H9 (cell line): ENCODE measurements around the gene NAV1. TPM values are rescaled to one million over a fixed set of nuclear protein-coding genes. Genes with fewer than 3 reads are reported as not detected.

Experiments used
- DNase-seq: peaks from one replicate; pipeline ENCODE4 v3.0.0-alpha.2; 2017
- H2AFZ ChIP-seq: one replicate; pipeline ENCODE4 v1.6.1; 2013; ENCODE audit warnings: mild to moderate bottlenecking, low read length, control low read depth, moderate library complexity
- H2AK5ac ChIP-seq: 2 replicates; pipeline ENCODE4 v1.6.1; 2013; ENCODE audit warnings: low read length, control low read depth, mixed read lengths; ENCODE audit not compliant: insufficient read length
- H2BK120ac ChIP-seq: one replicate; pipeline ENCODE4 v1.6.1; 2013; ENCODE audit warnings: low read depth, mild to moderate bottlenecking, low read length, control low read depth, inconsistent platforms; ENCODE audit not compliant: poor library complexity, severe bottlenecking
- H2BK12ac ChIP-seq: 2 replicates; pipeline ENCODE4 v1.6.1; 2013; ENCODE audit warnings: low read length, control low read depth, mixed read lengths, low read depth; ENCODE audit not compliant: insufficient read length
- H2BK15ac ChIP-seq: 2 replicates; pipeline ENCODE4 v1.6.1; 2013; ENCODE audit warnings: low read depth, low read length, control low read depth
- H2BK20ac ChIP-seq: one replicate; pipeline ENCODE4 v1.6.1; 2013; ENCODE audit warnings: low read depth, mild to moderate bottlenecking, low read length, control low read depth, inconsistent platforms; ENCODE audit not compliant: poor library complexity, severe bottlenecking
- H2BK5ac ChIP-seq: 2 replicates; pipeline ENCODE4 v1.6.1; 2013; ENCODE audit warnings: low read length, control low read depth, mixed read lengths; ENCODE audit not compliant: insufficient read length
- H3K14ac ChIP-seq: 2 replicates; pipeline ENCODE4 v1.6.1; 2013; ENCODE audit warnings: low read length, control low read depth; ENCODE audit not compliant: insufficient read depth
- H3K18ac ChIP-seq: 2 replicates; pipeline ENCODE4 v1.6.1; 2013; ENCODE audit warnings: low read depth, mild to moderate bottlenecking, mixed read lengths, low read length, control low read depth; ENCODE audit not compliant: insufficient read length
- H3K23ac ChIP-seq: 2 replicates; pipeline ENCODE4 v1.6.1; 2013; ENCODE audit warnings: low read length, control low read depth, mixed read lengths, low read depth; ENCODE audit not compliant: insufficient read length
- H3K23me2 ChIP-seq: 2 replicates; pipeline ENCODE4 v1.6.1; 2013; ENCODE audit warnings: low read depth, mild to moderate bottlenecking, mixed read lengths, low read length, control low read depth; ENCODE audit not compliant: insufficient read length, poor library complexity, severe bottlenecking
- H3K27ac ChIP-seq: 2 replicates; pipeline ENCODE4 v1.5.1; 2013; ENCODE audit warnings: low read length, control low read depth, mixed read lengths, low read depth; ENCODE audit not compliant: insufficient read length
- H3K27me3 ChIP-seq: 2 replicates; pipeline ENCODE4 v1.6.1; 2013; ENCODE audit warnings: low read length, control low read depth, inconsistent platforms; ENCODE audit not compliant: insufficient read depth
- H3K4ac ChIP-seq: 2 replicates; pipeline ENCODE4 v1.6.1; 2013; ENCODE audit warnings: low read depth, mild to moderate bottlenecking, control low read depth, inconsistent platforms, low read length, moderate library complexity
- H3K4me1 ChIP-seq: 2 replicates; pipeline ENCODE4 v1.6.1; 2013; ENCODE audit warnings: low read length, control low read depth, inconsistent platforms; ENCODE audit not compliant: insufficient read depth
- H3K4me2 ChIP-seq: 2 replicates; pipeline ENCODE4 v1.6.1; 2013; ENCODE audit warnings: low read length, control low read depth, mixed read lengths; ENCODE audit not compliant: insufficient read length, insufficient read depth
- H3K56ac ChIP-seq: 2 replicates; pipeline ENCODE4 v1.6.1; 2013; ENCODE audit warnings: low read depth, mild to moderate bottlenecking, mixed read lengths, low read length, control low read depth; ENCODE audit not compliant: insufficient read length
- H3K79me1 ChIP-seq: 2 replicates; pipeline ENCODE4 v1.6.1; 2013; ENCODE audit warnings: low read depth, mild to moderate bottlenecking, moderate library complexity, low read length, control low read depth, inconsistent platforms; ENCODE audit not compliant: insufficient read depth, poor library complexity, severe bottlenecking
- H3K79me2 ChIP-seq: 2 replicates; pipeline ENCODE4 v1.6.1; 2013; ENCODE audit warnings: low read length, control low read depth, inconsistent platforms; ENCODE audit not compliant: insufficient read depth
- H3K9ac ChIP-seq: 2 replicates; pipeline ENCODE4 v1.6.1; 2013; ENCODE audit warnings: low read length, control low read depth, mixed read lengths; ENCODE audit not compliant: insufficient read length; ENCODE audit errors: extremely low read depth
- H3K9me3 ChIP-seq: one replicate; pipeline ENCODE4 v1.6.1; 2013; ENCODE audit warnings: low read depth, low read length, inconsistent platforms; ENCODE audit not compliant: control insufficient read depth
- H3T11ph ChIP-seq: one replicate; pipeline ENCODE4 v1.6.1; 2013; ENCODE audit warnings: mild to moderate bottlenecking, low read length, control low read depth, inconsistent platforms
- H4K20me1 ChIP-seq: one replicate; pipeline ENCODE4 v1.6.1; 2013; ENCODE audit not compliant: control insufficient read depth, insufficient read length, insufficient read depth
- H4K5ac ChIP-seq: 2 replicates; pipeline ENCODE4 v1.6.1; 2013; ENCODE audit warnings: low read depth, mild to moderate bottlenecking, mixed read lengths, low read length, control low read depth; ENCODE audit not compliant: insufficient read length
- H4K8ac ChIP-seq: replicated peaks from 2 replicates; pipeline ENCODE4 v1.6.1; 2013; ENCODE audit warnings: low read length, control low read depth, mixed read lengths, low read depth; ENCODE audit not compliant: insufficient read length
- H4K91ac ChIP-seq: 2 replicates; pipeline ENCODE4 v1.6.1; 2013; ENCODE audit warnings: low read depth, mild to moderate bottlenecking, moderate library complexity, mixed read lengths, low read length, control low read depth; ENCODE audit not compliant: insufficient read length
- H3K27ac Mint-ChIP-seq, 3 experiments: 2 replicates in 2 of 3; 3 replicates in 1 of 3; pipeline ENCODE4 v1.8.0; 2020 to 2021; ENCODE audit warnings: mixed read lengths in 3 of 3, mild to moderate bottlenecking in 1 of 3, moderate library complexity in 1 of 3
- H3K27me3 Mint-ChIP-seq: 2 replicates; pipeline ENCODE4 v1.8.0; 2021; ENCODE audit warnings: low read depth, mild to moderate bottlenecking, moderate library complexity, mixed read lengths
- H3K36me3 Mint-ChIP-seq, 3 experiments: 2 replicates in 2 of 3; 3 replicates in 1 of 3; pipeline ENCODE4 v1.8.0; 2020 to 2021; ENCODE audit warnings: low read depth in 3 of 3, mixed read lengths in 3 of 3; ENCODE audit not compliant: insufficient read depth in 1 of 3
- H3K4me1 Mint-ChIP-seq, 2 experiments: 2 replicates each; pipeline ENCODE4 v1.8.0; 2020; ENCODE audit warnings: mixed read lengths in 2 of 2
- H3K4me3 Mint-ChIP-seq, 2 experiments: 2 replicates in 1 of 2; 3 replicates in 1 of 2; pipeline ENCODE4 v1.8.0; 2020 to 2021; ENCODE audit warnings: mild to moderate bottlenecking in 2 of 2, mixed read lengths in 2 of 2, moderate library complexity in 1 of 2
- H3K9me3 Mint-ChIP-seq, 2 experiments: 2 replicates in 1 of 2; 3 replicates in 1 of 2; pipeline ENCODE4 v1.8.0; 2020; ENCODE audit warnings: mild to moderate bottlenecking in 2 of 2, mixed read lengths in 2 of 2, moderate library complexity in 1 of 2
- CTCF ChIP-seq: fragments of 200-600 bp; sonication (generic); conservative IDR thresholded peaks from 3 replicates; pipeline ENCODE4 v1.8.0; 2021; ENCODE audit warnings: antibody characterized with exemption, mild to moderate bottlenecking
- WGBS: extraction: QIAGEN DNeasy Blood & Tissue Kit; methylation state at CpG from one replicate; pipeline ENCODE4 v1.1.7; 2013; ENCODE audit warnings: missing lambda C conversion rate, low lambda C conversion rate, mixed read lengths; ENCODE audit not compliant: insufficient read length; ENCODE audit errors: extremely low coverage; 5-methylcytosine and 5-hydroxymethylcytosine counted together
- total RNA-seq: library from RNA; stranded (reverse); gene quantifications from 2 replicates; pipeline ENCODE4 v1.2.1, GENCODE V29; 2021

NAV1 gene
- total RNA-seq, 1 experiment from 2014 or later: 20.5 TPM

- H4K20me1 ChIP-seq: no peaks in the 10 kb centered on the region
- WGBS: no CpG with 5 or more reads among the region's 3 CpGs
Measured at GRCh38 chr1:201551096-201551495, 12.2 kb downstream of the NAV1 start.

More at GRCh38 chr1:201551096-201551495, 12.2 kb downstream of the NAV1 start:
- H3K4me2 ChIP-seq: no peak overlapping the region
- no peaks in the 10 kb centered on the region for H3K9me3 Mint-ChIP-seq
- H2BK5ac ChIP-seq: no peak overlapping the region
- no peak overlapping the region for H4K91ac ChIP-seq
- H3K56ac ChIP-seq: no peak overlapping the region
- no peaks in the 10 kb centered on the region for H3K79me2 ChIP-seq
- H3T11ph ChIP-seq: no peak overlapping the region
- H3K27me3 Mint-ChIP-seq: 0 out of 2 replicates have a peak, but pooled peaks cover 4% of the 10 kb centered on the region
- peaks cover 2% of the 10 kb centered on the region in 2 experiments; a peak in 3 of 4 replicates for H3K4me1 Mint-ChIP-seq
- H4K5ac ChIP-seq: no peak overlapping the region
- no peak overlapping the region for H2AK5ac ChIP-seq
- no peaks in the 10 kb centered on the region for H3K4me1 ChIP-seq
- H3K27me3 ChIP-seq: no peaks in the 10 kb centered on the region
- H2AFZ ChIP-seq: no peak overlapping the region
- H3K18ac ChIP-seq: no peak overlapping the region
- no peak overlapping the region for H2BK20ac ChIP-seq
- no peak overlapping the region for H2BK120ac ChIP-seq
- H3K14ac ChIP-seq: no peak overlapping the region
- H3K27ac ChIP-seq: no peak overlapping the region
- H3K23ac ChIP-seq: no peak overlapping the region
- no peak overlapping the region for H3K9ac ChIP-seq
- no peak overlapping the region for H4K8ac ChIP-seq
- H3K23me2 ChIP-seq: no peaks in the 10 kb centered on the region
- H2BK15ac ChIP-seq: no peak overlapping the region
- H3K4ac ChIP-seq: no peak overlapping the region
- H3K9me3 ChIP-seq: no peaks in the 10 kb centered on the region
- no peak for TF ChIP-seq CTCF
- H3K27ac Mint-ChIP-seq: no peak overlapping the region; a peak in 1 of 7 replicates
- no peak overlapping the region for H2BK12ac ChIP-seq
- H3K36me3 Mint-ChIP-seq: no peaks in the 10 kb centered on the region
- H3K4me3 Mint-ChIP-seq: no peak overlapping the region
- no peaks in the 10 kb centered on the region for H3K79me1 ChIP-seq
- no peak for DNase-seq
